Epithelial cell of umbilical artery (primary cell): ENCODE data around the gene TCHHL1. TPM values are rescaled to one million over a fixed set of nuclear protein-coding genes. Genes with fewer than 3 reads are reported as not detected.

Experiments
- total RNA-seq: library from RNA; depleted of rRNA; stranded (reverse); fragments of >200 nt; gene quantifications from 2 replicates; pipeline ENCODE4 v1.2.3, GENCODE V29; 2014

TCHHL1 gene
- total RNA-seq = not detected in 2 replicates

DNA sequence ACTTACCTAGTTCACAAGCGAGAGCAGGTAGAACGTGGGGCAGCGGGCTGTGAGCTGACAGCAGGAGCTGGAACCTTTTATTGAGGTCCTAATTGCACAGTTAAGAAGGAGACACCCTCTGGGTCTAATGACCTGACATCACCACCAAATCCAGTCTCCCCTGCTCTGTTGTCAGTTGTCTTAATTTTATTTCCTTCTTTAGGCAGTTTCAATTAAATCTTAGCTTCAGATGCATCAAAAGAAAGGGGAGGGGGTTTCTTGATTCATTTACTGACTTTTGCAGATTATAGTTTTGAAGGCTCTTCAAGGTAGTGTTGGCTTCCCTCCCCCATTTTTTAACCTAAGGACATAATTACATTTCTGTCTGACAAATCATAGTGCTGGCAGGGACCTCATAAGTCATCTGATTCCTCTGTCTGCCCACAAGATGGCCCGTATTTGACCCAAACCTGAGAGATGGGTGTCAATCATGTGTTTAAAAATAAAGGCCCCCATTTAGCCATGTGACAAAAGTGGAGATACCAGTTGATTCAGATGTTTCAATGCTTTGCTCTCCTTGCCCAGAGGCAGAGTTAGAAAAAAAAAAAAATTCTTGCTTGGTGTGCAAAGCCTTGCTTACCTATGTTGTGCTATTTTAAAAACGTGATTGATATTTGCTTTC, at the start of gene TCHHL1:
TSS of gene TCHHL1 (minus strand) at position 51 of the 661 bp plus-strand sequence. CDS start 921 bp downstream, outside the sequence.

GRCh38 chr1:152115344-152115743, 26.5 kb upstream of the TCHHL1 start, which contains the start of gene TCHH:
TSS of gene TCHH (minus strand) at chr1:152115444. CDS start at chr1:152114080, 1,364 bp downstream.

GRCh38 chr1:152036267-152037216, 52.3 kb downstream of the TCHHL1 start, which contains the start of gene S100A11:
TSS of gene S100A11 (minus strand) at chr1:152037004. CDS start at chr1:152036915, 89 bp downstream.

Other genes with a start within 250 kb of the TCHHL1 start
- not detected in 2 replicates for gene C2CD4D, start 249.2 kb downstream of the TCHHL1 start, total RNA-seq
- gene THEM5, start 235.4 kb downstream of the TCHHL1 start, total RNA-seq = not detected in 2 replicates
- gene THEM4, start 179.6 kb downstream of the TCHHL1 start, total RNA-seq = 14.0 and 15.7 TPM in 2 replicates
- gene S100A10, start 95.2 kb downstream of the TCHHL1 start, total RNA-seq = 109 and 122 TPM in 2 replicates
- 19.8 and 28.3 TPM in 2 replicates for gene S100A11, start 52.1 kb downstream of the TCHHL1 start, total RNA-seq
- gene TCHH, start 26.4 kb upstream of the TCHHL1 start, total RNA-seq = not detected in 2 replicates
- not detected in 2 replicates for gene RPTN, start 70.2 kb upstream of the TCHHL1 start, total RNA-seq
- gene HRNR, start 135.1 kb upstream of the TCHHL1 start, total RNA-seq = not detected in 2 replicates
- gene FLG, start 236.2 kb upstream of the TCHHL1 start, total RNA-seq = under 0.01 TPM in 1 of 2 replicates, not detected in the other